Measurements from ENCODE around the gene MEF2D. TPM values are rescaled to one million over a fixed set of nuclear protein-coding genes. Genes with fewer than 3 reads are reported as not detected.

The MEF2D gene
- total RNA-seq, 1 experiment from 2014 or later: 33.5 TPM

DNA sequence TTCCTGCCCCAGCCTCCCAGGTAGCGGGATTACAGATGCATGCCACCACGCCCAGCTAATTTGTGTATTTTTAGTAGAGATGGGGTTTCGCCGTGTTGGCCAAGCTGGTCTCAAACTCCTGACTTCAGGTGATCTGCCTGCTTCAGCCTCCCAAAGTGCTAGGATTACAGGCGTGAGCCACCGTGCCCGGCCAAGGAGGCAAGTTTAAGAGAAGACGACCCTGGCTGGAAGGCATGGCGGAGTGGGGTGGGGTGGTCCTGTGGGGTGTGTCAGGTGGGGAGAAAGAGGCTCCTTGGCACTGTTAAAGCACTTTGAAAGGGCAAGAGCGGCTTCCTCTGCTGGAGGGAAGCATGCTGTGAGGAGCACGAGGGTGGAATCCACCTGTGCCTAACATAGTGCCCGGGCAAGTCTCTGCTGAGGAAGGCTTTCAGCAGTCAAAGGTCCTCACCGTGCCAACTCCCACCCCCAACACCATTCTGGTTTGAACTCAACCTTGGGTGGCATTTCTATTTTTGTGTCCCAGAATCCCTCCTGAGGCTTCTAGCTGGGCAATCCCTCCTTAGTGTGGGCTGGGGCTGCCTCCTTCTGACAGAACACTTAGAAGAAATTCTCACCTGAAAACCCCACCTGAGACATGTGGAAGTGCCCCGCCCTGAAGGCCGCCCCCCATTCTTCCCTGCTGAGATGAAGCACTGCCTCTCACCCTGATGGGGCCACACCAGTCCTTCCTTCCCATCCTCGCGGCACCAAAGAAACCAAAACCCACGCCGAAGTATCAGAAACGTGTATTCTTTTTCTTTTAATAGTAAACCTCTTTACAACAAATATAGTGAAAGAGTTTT, 37.4 kb downstream of the MEF2D start:
- Histone ChIP-seq H3K4me1 (replicated peaks; ENCODE audit: insufficient read depth) (peaks cover 18% of the 10 kb centered on the region), H3K9me3 (ENCODE audit: insufficient read depth, low read depth) (no peaks in the 10 kb centered on the region), H4K20me1 (ENCODE audit: insufficient read depth) (no peaks in the 10 kb centered on the region), H3K36me3 (ENCODE audit: low read depth) (peaks cover 3% of the 10 kb centered on the region; the same call in 1 of the 2 replicates), H3K79me2 (ENCODE audit: low read depth) (no peaks in the 10 kb centered on the region), H3K4me2 (no peak overlapping the region), H3K27me3 (ENCODE audit: insufficient read depth, low read depth) (no peaks in the 10 kb centered on the region), H3K9me2 (ENCODE audit: insufficient read depth) (no peaks in the 10 kb centered on the region), H2AFZ (no peak overlapping the region), H3F3A (ENCODE audit: insufficient read depth, low read depth) (peaks cover 26% of the 10 kb centered on the region; the same call in 1 of the 2 replicates), H3K27ac (no peak overlapping the region), H3K4me3 (no peak overlapping the region)
- intact Hi-C loops (cut with micrococcal nuclease; ENCODE audit: unreplicated experiment): no loop called here
- POLR2A ChIA-PET (ENCODE audit: unreplicated experiment): interaction anchor here (0.6 kb wide), 1 partner anchor 27 kb away, joined by 4 read pairs; no protein-coding TSS in a partner anchor
- DNase-seq: peak in 1 of 2 experiments; percentile 3
- CTCF ChIA-PET: no interaction called here
- BruUV-seq (replicated peaks): no TSS peak
- TF ChIP-seq EZH2 (IDR thresholded peaks at IDR 0.05; ENCODE audit: low read depth): no peak
- TF ChIP-seq, protein P1, sequence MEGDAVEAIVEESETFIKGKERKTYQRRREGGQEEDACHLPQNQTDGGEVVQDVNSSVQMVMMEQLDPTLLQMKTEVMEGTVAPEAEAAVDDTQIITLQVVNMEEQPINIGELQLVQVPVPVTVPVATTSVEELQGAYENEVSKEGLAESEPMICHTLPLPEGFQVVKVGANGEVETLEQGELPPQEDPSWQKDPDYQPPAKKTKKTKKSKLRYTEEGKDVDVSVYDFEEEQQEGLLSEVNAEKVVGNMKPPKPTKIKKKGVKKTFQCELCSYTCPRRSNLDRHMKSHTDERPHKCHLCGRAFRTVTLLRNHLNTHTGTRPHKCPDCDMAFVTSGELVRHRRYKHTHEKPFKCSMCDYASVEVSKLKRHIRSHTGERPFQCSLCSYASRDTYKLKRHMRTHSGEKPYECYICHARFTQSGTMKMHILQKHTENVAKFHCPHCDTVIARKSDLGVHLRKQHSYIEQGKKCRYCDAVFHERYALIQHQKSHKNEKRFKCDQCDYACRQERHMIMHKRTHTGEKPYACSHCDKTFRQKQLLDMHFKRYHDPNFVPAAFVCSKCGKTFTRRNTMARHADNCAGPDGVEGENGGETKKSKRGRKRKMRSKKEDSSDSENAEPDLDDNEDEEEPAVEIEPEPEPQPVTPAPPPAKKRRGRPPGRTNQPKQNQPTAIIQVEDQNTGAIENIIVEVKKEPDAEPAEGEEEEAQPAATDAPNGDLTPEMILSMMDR (conservative IDR thresholded peaks at IDR 0.05): no peak

- POLR2A ChIA-PET (ENCODE audit: unreplicated experiment): no interaction called here
- H4K20me1 ChIP-seq (ENCODE audit: insufficient read depth): no peaks in the 10 kb centered on the region
- H3K27ac ChIP-seq: no peak overlapping the region
- H3K36me3 ChIP-seq (ENCODE audit: low read depth): no peaks in the 10 kb centered on the region
- no peaks in the 10 kb centered on the region for H3K27me3 ChIP-seq (ENCODE audit: insufficient read depth, low read depth)
- no peaks in the 10 kb centered on the region for H3K79me2 ChIP-seq (ENCODE audit: low read depth)
- H3K4me2 ChIP-seq: no peak overlapping the region
- H3F3A ChIP-seq (ENCODE audit: insufficient read depth, low read depth): peaks cover 35% of the 10 kb centered on the region
- BruUV-seq (replicated peaks): no TSS peak
- peak; percentile 26 to 44 for DNase-seq
- H3K9me2 ChIP-seq (ENCODE audit: insufficient read depth): no peaks in the 10 kb centered on the region
- no peak overlapping the region for H2AFZ ChIP-seq
- H3K4me3 ChIP-seq: no peak overlapping the region
- H3K4me1 ChIP-seq (replicated peaks; ENCODE audit: insufficient read depth): peaks cover 25% of the 10 kb centered on the region
- no peaks in the 10 kb centered on the region for H3K9me3 ChIP-seq (ENCODE audit: insufficient read depth, low read depth)
- CTCF ChIA-PET: no interaction called here
- no peak for TF ChIP-seq EZH2 (IDR thresholded peaks at IDR 0.05; ENCODE audit: low read depth)
- TF ChIP-seq, protein P1 (conservative IDR thresholded peaks at IDR 0.05): no peak
- intact Hi-C loops (cut with micrococcal nuclease; ENCODE audit: unreplicated experiment): no loop called here
Observed at GRCh38 chr1:156461781-156462647, 38.6 kb downstream of the MEF2D start.

DNA sequence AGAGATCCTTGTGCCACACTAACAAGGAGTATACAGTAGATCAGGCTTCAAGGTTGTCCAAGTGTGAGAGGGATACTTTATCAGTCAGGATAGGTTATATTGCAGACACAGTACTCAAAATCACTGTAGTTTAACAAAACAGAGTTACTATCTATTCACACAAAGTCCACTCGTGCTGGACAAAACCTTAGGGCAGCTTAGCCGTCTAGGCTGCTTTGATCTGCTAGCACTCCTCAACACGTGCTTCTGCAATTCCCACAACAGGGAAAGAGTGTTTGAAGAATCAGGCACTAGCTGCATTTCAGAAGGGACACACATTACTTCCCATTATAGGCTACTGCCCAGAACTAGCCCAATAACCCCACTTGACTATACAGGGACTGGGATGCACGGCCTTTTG, 39.5 kb downstream of the MEF2D start:
- Histone ChIP-seq H3K79me2 (ENCODE audit: low read depth) (no peaks in the 10 kb centered on the region), H3K4me1 (replicated peaks; ENCODE audit: insufficient read depth) (peaks cover 27% of the 10 kb centered on the region), H3F3A (ENCODE audit: insufficient read depth, low read depth) (peaks cover 39% of the 10 kb centered on the region), H3K9me2 (ENCODE audit: insufficient read depth) (no peaks in the 10 kb centered on the region), H3K36me3 (ENCODE audit: low read depth) (no peaks in the 10 kb centered on the region), H3K4me2 (no peak overlapping the region), H3K27me3 (ENCODE audit: insufficient read depth, low read depth) (no peaks in the 10 kb centered on the region), H2AFZ (no peak overlapping the region), H3K27ac (no peak overlapping the region), H3K9me3 (ENCODE audit: insufficient read depth, low read depth) (no peaks in the 10 kb centered on the region), H4K20me1 (ENCODE audit: insufficient read depth) (no peaks in the 10 kb centered on the region), H3K4me3 (no peak overlapping the region)
- intact Hi-C loops (cut with micrococcal nuclease; ENCODE audit: unreplicated experiment): no loop called here
- CTCF ChIA-PET: no interaction called here
- POLR2A ChIA-PET (ENCODE audit: unreplicated experiment): no interaction called here
- BruUV-seq (replicated peaks): no TSS peak
- no peak for TF ChIP-seq EZH2 (IDR thresholded peaks at IDR 0.05; ENCODE audit: low read depth)
- TF ChIP-seq, protein P1 (conservative IDR thresholded peaks at IDR 0.05): no peak
- no peak for DNase-seq
